WTC11 (cell line): ENCODE measurements around the gene B3GALNT1. TPM values are rescaled to one million over a fixed set of nuclear protein-coding genes. Genes with fewer than 3 reads are reported as not detected.

Source experiments
- ATAC-seq: fragments of 200-7000 bp; cut with Tn5 transposase; 2 replicates; pipeline ENCODE4 v1.10.0; 2021; ENCODE audit warnings: mild to moderate bottlenecking, moderate library complexity
- CTCF ChIA-PET: fragments of 300-600 bp; sonication (Branson Sonifier 250); formaldehyde crosslinking; loops from one replicate; lab custom pipeline; 2021; ENCODE audit warnings: antibody characterized with exemption; lab: Charles Lee
- POLR2A ChIA-PET: fragments of 350-600 bp; sonication (Branson Sonifier 250); formaldehyde crosslinking; loops from one replicate; lab custom pipeline; 2021; ENCODE audit warnings: antibody characterized with exemption; lab: Charles Lee
- DNase-seq: peaks from one replicate; pipeline ENCODE4 v3.0.0; 2021; ENCODE audit warnings: low spot score
- H3K27ac Mint-ChIP-seq: 2 replicates; pipeline ENCODE4 v1.8.0; 2021; ENCODE audit warnings: mixed read lengths
- H3K27me3 Mint-ChIP-seq: 2 replicates; pipeline ENCODE4 v1.8.0; 2021; ENCODE audit warnings: low read depth, mild to moderate bottlenecking, moderate library complexity, mixed read lengths
- H3K36me3 Mint-ChIP-seq: 2 replicates; pipeline ENCODE4 v1.8.0; 2021; ENCODE audit warnings: mixed read lengths
- H3K4me1 Mint-ChIP-seq: 2 replicates; pipeline ENCODE4 v1.8.0; 2022; ENCODE audit warnings: mixed read lengths
- H3K4me3 Mint-ChIP-seq: 2 replicates; pipeline ENCODE4 v1.8.0; 2021; ENCODE audit warnings: mild to moderate bottlenecking, moderate library complexity, mixed read lengths
- H3K9me3 Mint-ChIP-seq: 2 replicates; pipeline ENCODE4 v1.8.0; 2021; ENCODE audit warnings: mixed read lengths
- ATF6 ChIP-seq: sonication (generic); formaldehyde crosslinking; IDR thresholded peaks from 2 replicates; pipeline ENCODE4 v1.8.1; 2023; ENCODE audit warnings: mild to moderate bottlenecking, missing genetic modification reagents
- CBFB ChIP-seq: sonication (generic); formaldehyde crosslinking; IDR thresholded peaks from 2 replicates; pipeline ENCODE4 v1.8.1; 2022; ENCODE audit warnings: mild to moderate bottlenecking, low read depth, missing genetic modification reagents
- CREM ChIP-seq: sonication (generic); formaldehyde crosslinking; IDR thresholded peaks from 2 replicates; pipeline ENCODE4 v1.8.1; 2022; ENCODE audit warnings: mild to moderate bottlenecking, missing genetic modification reagents, moderate library complexity
- CTCF ChIP-seq: fragments of 200-600 bp; IDR thresholded peaks from 2 replicates; pipeline ENCODE4 v1.8.0; 2022; ENCODE audit warnings: antibody characterized with exemption
- E2F1 ChIP-seq: sonication (generic); formaldehyde crosslinking; IDR thresholded peaks from 2 replicates; pipeline ENCODE4 v1.8.0; 2022; ENCODE audit warnings: mild to moderate bottlenecking, missing genetic modification reagents
- FOXK1 ChIP-seq: sonication (generic); formaldehyde crosslinking; IDR thresholded peaks from 2 replicates; pipeline ENCODE4 v1.8.0; 2022; ENCODE audit warnings: mild to moderate bottlenecking, moderate library complexity, missing genetic modification reagents
- HMGA2 ChIP-seq: fragments of 250-450 bp; sonication (Bioruptor Pico); IDR thresholded peaks from 2 replicates; pipeline ENCODE4 v1.4.0; 2021; ENCODE audit warnings: mild to moderate bottlenecking, moderate library complexity
- HMGXB4 ChIP-seq: sonication (generic); formaldehyde crosslinking; IDR thresholded peaks from 2 replicates; pipeline ENCODE4 v1.8.1; 2023; ENCODE audit warnings: mild to moderate bottlenecking, moderate library complexity, missing genetic modification reagents
- IRF1 ChIP-seq: sonication (generic); formaldehyde crosslinking; IDR thresholded peaks from 2 replicates; pipeline ENCODE4 v1.8.0; 2023; ENCODE audit warnings: missing genetic modification reagents
- IRF2 ChIP-seq: sonication (generic); formaldehyde crosslinking; IDR thresholded peaks from 2 replicates; pipeline ENCODE4 v1.8.0; 2022; ENCODE audit warnings: low read depth, missing genetic modification reagents, borderline replicate concordance
- KAT7 ChIP-seq: sonication (generic); formaldehyde crosslinking; IDR thresholded peaks from 2 replicates; pipeline ENCODE4 v1.8.1; 2023; ENCODE audit warnings: missing genetic modification reagents, mild to moderate bottlenecking, borderline replicate concordance
- MAX ChIP-seq: sonication (generic); formaldehyde crosslinking; IDR thresholded peaks from 2 replicates; pipeline ENCODE4 v1.8.0; 2022; ENCODE audit warnings: mild to moderate bottlenecking, missing genetic modification reagents
- MYBL2 ChIP-seq: sonication (generic); formaldehyde crosslinking; IDR thresholded peaks from 2 replicates; pipeline ENCODE4 v1.8.1; 2023; ENCODE audit warnings: mild to moderate bottlenecking, moderate library complexity, missing genetic modification reagents
- NR3C1 ChIP-seq: sonication (generic); formaldehyde crosslinking; conservative IDR thresholded peaks from 2 replicates; pipeline ENCODE4 v1.8.1; 2023; ENCODE audit warnings: low read depth, mild to moderate bottlenecking, missing genetic modification reagents
- PREB ChIP-seq: sonication (generic); formaldehyde crosslinking; IDR thresholded peaks from 2 replicates; pipeline ENCODE4 v1.8.1; 2022; ENCODE audit warnings: mild to moderate bottlenecking, missing genetic modification reagents, moderate library complexity, borderline replicate concordance
- SMAD4 ChIP-seq: sonication (generic); formaldehyde crosslinking; IDR thresholded peaks from 2 replicates; pipeline ENCODE4 v1.8.0; 2022; ENCODE audit warnings: mild to moderate bottlenecking, missing genetic modification reagents
- SP1 ChIP-seq: sonication (generic); formaldehyde crosslinking; conservative IDR thresholded peaks from 2 replicates; pipeline ENCODE4 v1.8.1; 2022; ENCODE audit warnings: missing genetic modification reagents
- STAT6 ChIP-seq: sonication (generic); formaldehyde crosslinking; conservative IDR thresholded peaks from 2 replicates; pipeline ENCODE4 v1.8.1; 2023; ENCODE audit warnings: mild to moderate bottlenecking, low read depth, missing genetic modification reagents, moderate library complexity
- ZBTB43 ChIP-seq: sonication (generic); formaldehyde crosslinking; IDR thresholded peaks from 2 replicates; pipeline ENCODE4 v1.8.1; 2023; ENCODE audit warnings: mild to moderate bottlenecking, missing genetic modification reagents
- ZNF138 ChIP-seq: sonication (generic); formaldehyde crosslinking; conservative IDR thresholded peaks from 2 replicates; pipeline ENCODE4 v1.8.1; 2022; ENCODE audit warnings: mild to moderate bottlenecking, moderate library complexity, missing genetic modification reagents
- ZNF281 ChIP-seq: sonication (generic); formaldehyde crosslinking; IDR thresholded peaks from 2 replicates; pipeline ENCODE4 v1.8.0; 2023; ENCODE audit warnings: mild to moderate bottlenecking, missing genetic modification reagents
- total RNA-seq: library from RNA; stranded (reverse); gene quantifications from 3 replicates; pipeline ENCODE4 v1.2.3, GENCODE V29; 2021

B3GALNT1 gene
- total RNA-seq, 1 experiment from 2014 or later: 4.2 TPM

GRCh38 chr3:161137260-161137659 lies 32.1 kb upstream of the B3GALNT1 start (continued):
- TF ChIP-seq ZNF138 (no peak), IRF1 (CRISPR knock-in tag) (no peak), PREB (CRISPR knock-in tag) (no peak), SMAD4 (CRISPR knock-in tag) (no peak), IRF2 (CRISPR knock-in tag) (no peak), ATF6 (no peak), HMGXB4 (CRISPR knock-in tag) (no peak)

- Mint-ChIP-seq H3K4me3 (no peak overlapping the region), H3K4me1 (peaks cover 12% of the 10 kb centered on the region), H3K9me3 (no peaks in the 10 kb centered on the region; the same call in 1 of the 2 replicates), H3K27ac (no peak overlapping the region), H3K27me3 (no peaks in the 10 kb centered on the region), H3K36me3 (no peaks in the 10 kb centered on the region)
- CTCF ChIA-PET: interaction anchor here (0.6 kb wide), 1 partner anchor 24 kb away, joined by 3 read pairs; no protein-coding TSS in a partner anchor
- ATAC-seq (no peak), DNase-seq (no peak)
- POLR2A ChIA-PET: no interaction called here
- TF ChIP-seq ZBTB43 (no peak), E2F1 (CRISPR knock-in tag) (no peak), MYBL2 (CRISPR knock-in tag) (no peak), KAT7 (CRISPR knock-in tag) (no peak), CTCF (no peak), CBFB (CRISPR knock-in tag) (no peak), SP1 (CRISPR knock-in tag) (no peak), ZNF281 (CRISPR knock-in tag) (no peak), MAX (no peak), FOXK1 (no peak), HMGA2 (CRISPR knock-in tag) (no peak), NR3C1 (CRISPR knock-in tag) (no peak), CREM (CRISPR knock-in tag) (no peak), STAT6 (CRISPR knock-in tag) (no peak)
Observed at GRCh38 chr3:161132391-161132790, 27.2 kb upstream of the B3GALNT1 start.
